Globus pallidus (tissue), 1 donor: ENCODE measurements around the gene GRM5.
"Not testable (repeated sequence)": the region's sequence is repeated elsewhere in the genome, so short reads cannot be mapped to it uniquely, and the experiment has no call there.

Experiments
- DNase-seq: peaks from one replicate; pipeline ENCODE4 v3.0.0-alpha.2; 2015; ENCODE audit warnings: low spot score

The GRM5 gene

DNA sequence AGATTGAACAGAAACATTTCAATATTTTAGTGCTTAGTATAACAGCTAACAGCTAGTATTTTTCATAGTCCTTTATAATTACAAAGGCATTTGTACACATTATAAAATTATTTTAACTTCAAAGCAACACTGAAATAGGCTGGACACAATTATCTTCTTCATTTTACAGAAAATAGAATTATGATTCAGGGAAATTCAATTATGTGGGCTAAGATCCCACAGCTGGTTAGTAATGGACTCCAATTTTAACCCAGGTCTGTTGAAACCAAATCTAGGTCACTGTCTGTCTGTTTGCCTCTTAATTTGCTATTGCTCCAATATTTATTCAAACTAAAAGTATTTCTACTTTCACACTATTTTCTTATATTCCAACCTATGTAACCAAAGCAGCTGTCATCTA lies 574.1 kb downstream of the GRM5 start:
- DNase-seq, result no peak

DNA sequence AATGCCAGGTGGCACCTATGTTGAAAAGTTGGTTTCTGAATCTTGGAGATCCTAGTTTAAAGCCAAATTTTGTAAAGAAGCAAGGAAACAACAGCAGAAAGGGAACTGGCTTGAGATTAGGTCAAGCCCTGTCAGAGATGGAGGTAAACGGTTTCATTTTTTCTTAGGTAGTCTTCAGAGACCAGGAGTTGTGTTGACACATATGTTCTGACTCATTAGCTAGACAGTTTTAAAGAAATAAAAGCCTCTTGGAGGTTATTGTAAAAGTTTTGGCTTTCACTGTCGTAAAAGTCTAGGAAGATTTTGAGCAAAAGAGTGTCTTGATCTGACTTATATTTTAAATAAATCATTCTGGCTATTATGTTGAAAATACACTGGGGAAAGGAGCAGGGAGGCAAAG lies 576.8 kb downstream of the GRM5 start:
- no peak for DNase-seq

DNA sequence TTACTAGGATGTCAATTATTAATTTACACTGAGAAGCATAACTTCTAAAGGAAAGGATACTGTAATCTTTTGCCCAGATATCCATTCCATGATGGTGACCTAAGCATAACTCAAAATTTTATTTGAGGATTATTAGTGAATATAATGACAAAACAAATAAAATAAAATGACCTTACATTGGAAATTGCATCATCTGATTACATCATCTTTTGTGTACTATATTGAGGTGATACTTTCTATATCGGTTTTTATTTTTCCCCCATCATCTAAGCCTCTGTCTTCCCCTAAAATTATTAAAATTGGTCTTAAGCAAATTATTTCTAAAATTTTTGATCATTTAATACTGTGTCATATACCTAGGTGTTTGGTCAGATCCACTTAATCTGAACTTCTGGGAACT lies 578.1 kb downstream of the GRM5 start:
- DNase-seq, result no peak

DNA sequence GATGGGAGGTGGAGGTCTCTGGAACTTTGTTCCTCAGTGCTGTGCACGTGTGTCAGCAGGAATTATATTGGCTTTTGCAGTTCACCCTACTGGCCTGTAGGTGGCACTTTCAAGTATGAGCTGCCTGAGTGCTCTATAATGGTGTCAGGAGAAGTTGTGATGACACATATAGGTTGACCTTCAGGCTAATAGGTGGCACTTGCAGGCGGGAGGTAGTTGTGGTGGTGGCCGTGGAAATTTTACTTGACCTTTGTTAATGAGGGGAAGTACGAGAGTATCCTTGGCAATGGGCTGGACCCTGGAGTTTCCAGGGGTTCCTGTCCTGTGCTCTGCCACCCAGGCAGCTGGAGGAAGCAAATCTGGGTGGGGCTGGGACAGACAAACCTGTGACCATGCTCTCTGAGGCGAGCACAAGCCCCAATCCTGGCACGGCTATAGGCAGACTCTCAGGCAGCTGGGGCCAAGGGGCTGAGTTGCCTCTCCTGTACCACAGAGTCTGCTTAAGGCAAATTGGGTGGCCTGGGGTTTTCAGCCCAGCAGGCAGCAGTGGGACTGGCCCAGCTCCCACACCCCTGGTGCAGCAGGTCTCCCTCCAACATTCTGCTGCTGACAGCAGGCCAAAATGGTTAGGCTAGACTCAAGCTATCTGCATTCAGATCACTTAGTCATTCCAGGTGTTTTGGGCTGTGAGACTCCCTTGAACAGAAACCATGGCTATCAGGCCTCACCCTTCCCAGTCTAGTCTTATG lies 580.7 kb downstream of the GRM5 start:
- DNase-seq, result peak; percentile 5

DNA sequence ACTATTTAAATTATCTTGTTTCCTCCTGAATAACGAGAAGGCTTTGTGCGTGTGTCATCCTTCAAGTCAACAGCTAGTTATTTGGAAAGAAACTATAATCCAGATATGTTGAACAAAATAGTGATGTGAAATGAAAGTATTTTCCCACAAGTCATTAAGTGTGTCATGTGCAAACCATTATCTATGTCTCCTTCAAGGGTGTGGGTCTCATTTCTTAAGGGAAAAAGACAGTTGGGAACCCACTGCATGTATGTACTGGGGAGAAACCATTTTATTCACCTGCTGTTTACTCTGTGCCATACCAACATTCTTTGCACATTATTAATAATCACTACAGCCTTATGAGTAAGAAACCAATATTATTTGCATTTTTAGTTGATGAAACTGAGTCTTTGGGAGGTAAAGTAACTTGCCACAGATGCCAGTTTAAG lies 582.9 kb downstream of the GRM5 start:
- DNase-seq, result no peak

DNA sequence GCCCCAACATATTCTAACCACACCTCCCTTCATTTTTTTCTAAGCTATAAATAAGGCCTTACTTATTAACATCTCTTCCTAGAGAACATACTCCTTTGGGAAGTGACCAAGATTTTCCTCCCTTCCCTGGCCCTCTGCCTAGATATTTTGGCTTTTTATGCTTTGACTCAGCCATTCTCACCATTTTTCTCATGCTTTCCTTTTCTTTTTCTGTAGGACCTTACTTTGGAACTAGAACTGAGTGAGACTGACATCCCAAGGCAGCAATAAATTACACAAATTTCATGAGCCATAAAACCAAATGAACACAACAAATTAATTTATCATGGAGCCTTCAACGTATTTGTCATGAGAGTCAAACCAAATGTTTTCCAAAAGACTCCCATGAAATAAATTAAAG lies 585.6 kb downstream of the GRM5 start:
- DNase-seq, result no peak

GRCh38 chr11:88478136-88478815 lies 587.5 kb downstream of the GRM5 start:
- no peak for DNase-seq

- DNase-seq, result no peak
These were observed 589.8 kb downstream of the GRM5 start for GRCh38 chr11:88475991-88476418.

DNA sequence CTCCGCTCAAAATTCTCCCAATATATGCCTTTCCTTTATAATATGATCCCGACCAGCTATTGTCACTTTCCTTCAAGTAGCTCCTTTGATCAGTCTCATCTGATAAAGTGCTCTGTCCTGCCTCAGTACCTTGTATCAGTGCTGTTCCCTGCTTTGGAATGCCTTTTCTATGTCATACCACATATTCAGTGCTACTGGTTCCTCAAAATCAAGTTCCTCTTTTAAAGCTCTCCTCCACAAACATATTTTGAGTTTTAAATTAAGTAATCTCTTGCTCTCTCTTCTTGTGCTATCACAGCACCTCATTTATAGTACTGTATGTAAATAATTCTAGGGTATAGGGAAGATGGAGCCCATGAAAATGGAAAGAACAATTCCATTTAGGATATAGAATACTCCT lies 591.1 kb downstream of the GRM5 start:
- no peak for DNase-seq

DNA sequence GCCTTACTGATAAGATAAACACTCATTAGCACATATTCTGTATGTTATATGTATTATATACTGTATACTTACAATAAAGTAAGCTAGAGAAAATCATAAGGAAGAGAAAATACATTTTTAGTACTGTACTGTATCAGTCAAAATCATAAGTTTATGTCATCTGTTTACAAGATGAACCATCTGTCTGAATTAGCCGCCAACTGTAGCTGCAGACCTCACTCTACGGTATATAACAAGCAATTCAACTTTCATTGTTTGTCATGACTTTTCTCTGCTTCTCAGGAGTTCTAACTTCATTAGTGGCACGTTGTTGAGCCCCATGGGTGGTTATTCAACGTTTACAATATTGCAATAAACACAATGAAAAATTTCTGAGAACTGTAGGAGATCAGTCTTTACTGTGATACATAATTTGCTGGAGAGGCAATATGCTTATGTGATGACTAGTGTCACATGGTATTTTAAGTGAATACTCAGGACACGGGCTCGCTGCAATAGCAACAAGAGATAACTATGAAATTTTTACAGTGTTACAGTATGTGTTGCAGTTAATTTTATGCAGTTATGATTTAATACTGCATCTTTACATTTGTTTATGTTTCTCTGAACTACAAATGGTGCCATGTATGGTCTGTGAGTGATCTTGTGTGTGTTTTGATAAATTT lies 596.1 kb downstream of the GRM5 start:
- DNase-seq, result no peak

- DNase-seq, result no peak
These were observed 601.3 kb downstream of the GRM5 start for GRCh38 chr11:88464528-88464927.

- DNase-seq, result not testable (repeated sequence)
These were observed 602.5 kb downstream of the GRM5 start for GRCh38 chr11:88463301-88463700.

DNA sequence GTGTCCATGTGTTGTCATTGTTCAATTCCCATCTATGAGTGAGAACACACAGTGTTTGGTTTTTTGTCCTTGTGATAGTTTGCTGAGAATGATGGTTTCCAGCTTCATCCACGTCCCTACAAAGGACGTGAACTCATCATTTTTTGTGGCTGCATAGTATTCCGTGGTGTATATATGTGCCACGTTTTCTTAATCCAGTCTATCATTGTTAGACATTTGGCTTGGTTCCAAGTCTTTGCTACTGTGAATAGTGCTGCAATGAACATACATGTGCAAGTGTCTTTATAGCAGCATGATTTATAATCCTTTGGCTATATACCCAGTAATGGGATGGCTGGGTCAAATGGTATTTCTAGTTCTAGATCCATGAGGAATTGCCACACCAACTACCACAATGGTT lies 607.7 kb downstream of the GRM5 start:
- DNase-seq, result not testable (repeated sequence)

GRCh38 chr11:88455974-88456373 lies 609.8 kb downstream of the GRM5 start:
- DNase-seq, result no peak

DNA sequence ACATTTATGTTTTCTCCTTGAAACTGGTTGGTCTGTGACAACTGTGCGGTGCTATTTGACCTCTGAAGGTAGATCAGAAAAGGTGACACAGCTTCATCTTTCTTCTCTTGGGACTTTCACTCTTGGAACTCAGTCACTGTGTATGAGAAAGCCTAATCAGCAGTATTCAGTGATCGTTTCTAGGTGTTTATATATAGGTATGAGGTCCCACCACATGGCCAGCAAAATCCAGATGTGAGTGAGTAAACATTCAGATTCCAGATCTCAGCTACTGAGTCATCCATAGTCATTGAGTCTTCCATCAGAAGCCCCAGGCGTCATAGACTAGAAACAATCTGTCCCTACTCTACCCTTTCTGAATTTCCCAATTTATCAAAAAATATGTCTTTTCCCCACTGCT lies 610.9 kb downstream of the GRM5 start:
- no peak for DNase-seq
